NCI-H2107 treated with DMSO at 0.1 percent for 48 hours (cell line): ENCODE measurements around the gene LCE3C.
"Not testable (repeated sequence)": the region's sequence is repeated elsewhere in the genome, so short reads cannot be mapped to it uniquely, and the experiment has no call there.

Source experiments
- DNase-seq: peaks from one replicate; lab custom pipeline; 2025; ENCODE audit not compliant: unreplicated experiment; lab: John Stamatoyannopoulos, UW

Gene LCE3C, protein sequence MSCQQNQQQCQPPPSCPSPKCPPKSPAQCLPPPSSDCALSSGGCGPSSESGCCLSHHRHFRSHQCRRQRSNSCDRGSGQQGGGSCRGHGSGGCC

GRCh38 chr1:152599934-152600333, at the start of gene LCE3C:
TSS of gene LCE3C (plus strand) at chr1:152600234. CDS start at chr1:152600732, 498 bp downstream.
- no peak for DNase-seq

- DNase-seq: no peak
Observed at GRCh38 chr1:152565115-152565514, 34.9 kb upstream of the LCE3C start.

DNA sequence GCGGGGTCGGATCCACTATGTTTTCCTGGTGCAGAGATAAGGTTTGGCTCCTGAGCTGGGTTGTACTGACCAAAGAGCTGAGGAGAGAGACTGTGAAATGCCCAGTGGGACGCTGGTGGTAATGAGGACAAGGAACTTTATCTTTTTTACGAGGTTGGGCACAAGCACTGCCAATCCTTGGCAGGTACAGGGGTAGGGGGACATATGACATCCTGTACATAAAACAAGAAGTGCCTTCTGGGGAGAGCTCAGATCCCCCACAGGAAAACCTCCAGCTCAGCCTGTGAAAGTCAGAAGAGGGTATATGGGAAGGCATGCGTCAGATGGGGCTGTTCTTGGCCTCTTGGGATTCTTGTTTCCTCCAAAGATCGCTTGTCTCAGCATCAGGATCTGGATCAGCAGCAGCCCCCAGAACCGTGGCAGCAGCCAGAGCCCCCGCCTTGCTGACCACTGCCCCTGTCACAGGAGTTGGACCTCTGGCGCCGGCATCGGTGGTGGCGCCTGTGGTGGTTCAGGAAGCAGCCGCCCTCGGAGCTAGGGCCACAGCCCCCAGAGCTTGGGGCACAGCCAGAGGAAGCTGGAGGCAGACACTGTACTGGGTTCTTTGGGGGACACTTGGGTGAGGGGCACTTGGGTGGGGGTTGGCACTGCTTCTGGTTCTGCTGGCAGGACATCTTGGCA, 34.4 kb upstream of the LCE3C start:
- no peak for DNase-seq

- no peak for DNase-seq
Observed at GRCh38 chr1:152566681-152567080, 33.4 kb upstream of the LCE3C start, which contains the start of gene LCE3E. TSS of gene LCE3E (minus strand) at chr1:152566780. CDS start at chr1:152566208, 572 bp downstream.

- no peak for DNase-seq
Observed at GRCh38 chr1:152577168-152577567, 22.9 kb upstream of the LCE3C start.

- not testable (repeated sequence) for DNase-seq
Observed at GRCh38 chr1:152579526-152579925, 20.5 kb upstream of the LCE3C start.

- no peak for DNase-seq
Observed at GRCh38 chr1:152580433-152580832, 19.6 kb upstream of the LCE3C start, which contains the start of gene LCE3D. TSS of gene LCE3D (minus strand) at chr1:152580516. CDS start at chr1:152579936, 580 bp downstream.

GRCh38 chr1:152582647-152583046, 17.4 kb upstream of the LCE3C start:
- no peak for DNase-seq

GRCh38 chr1:152585586-152585985, 14.4 kb upstream of the LCE3C start:
- DNase-seq: no peak

DNA sequence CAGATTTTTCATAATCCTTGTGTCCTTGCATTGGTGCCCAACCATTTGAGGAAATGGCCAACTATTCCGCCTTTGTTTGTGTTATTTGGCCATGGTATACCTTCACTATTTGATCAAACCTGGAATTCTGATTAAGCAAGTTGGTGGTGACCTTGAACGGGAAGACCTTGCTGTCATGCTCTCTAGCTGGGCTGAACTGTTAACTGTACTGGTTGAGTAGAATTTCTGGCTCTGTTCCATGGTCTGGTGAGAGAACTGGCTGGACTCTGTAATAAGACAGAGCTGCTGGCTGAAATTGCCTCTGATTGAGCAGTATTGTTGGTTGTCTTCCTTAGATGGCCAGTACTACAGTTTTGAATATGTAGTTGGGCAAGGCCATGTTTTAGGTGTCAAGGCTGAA, 3.0 kb upstream of the LCE3C start:
- no peak for DNase-seq

DNA sequence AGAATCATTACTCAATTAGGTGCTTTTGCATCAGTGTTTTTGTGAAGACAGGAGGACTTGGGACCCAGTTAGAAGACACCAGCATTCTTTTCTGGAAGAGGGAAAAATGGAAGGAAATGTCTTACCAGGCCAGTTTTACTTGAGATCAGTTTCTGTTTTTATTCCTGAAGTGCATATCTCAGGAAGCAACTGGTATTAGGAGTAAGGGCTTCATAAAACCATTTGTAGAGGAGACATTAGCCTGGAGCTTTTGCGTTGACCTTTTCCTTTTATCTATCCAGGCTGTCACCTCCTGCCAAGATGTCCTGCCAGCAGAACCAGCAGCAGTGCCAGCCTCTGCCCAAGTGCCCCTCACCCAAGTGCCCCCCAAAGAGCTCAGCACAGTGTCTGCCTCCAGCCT, 13.5 kb downstream of the LCE3C start, which contains the start of gene LCE3B:
LCE3B (plus strand) TSS at position 301 of the 400 bp plus-strand sequence; CDS start at position 301, 0 bp downstream.
- no peak for DNase-seq

GRCh38 chr1:152621993-152622392, 22.0 kb downstream of the LCE3C start:
- no peak for DNase-seq

GRCh38 chr1:152622803-152623202, 22.8 kb downstream of the LCE3C start, which contains the start of gene LCE3A:
TSS of gene LCE3A (minus strand) at chr1:152623103. CDS start at chr1:152623103, 0 bp downstream.
- no peak for DNase-seq

- no peak for DNase-seq
Observed at GRCh38 chr1:152623203-152623844, 23.3 kb downstream of the LCE3C start.

- DNase-seq: no peak
Observed at GRCh38 chr1:152626744-152627143, 26.7 kb downstream of the LCE3C start.

GRCh38 chr1:152630596-152630995, 30.6 kb downstream of the LCE3C start:
- DNase-seq: no peak

DNA sequence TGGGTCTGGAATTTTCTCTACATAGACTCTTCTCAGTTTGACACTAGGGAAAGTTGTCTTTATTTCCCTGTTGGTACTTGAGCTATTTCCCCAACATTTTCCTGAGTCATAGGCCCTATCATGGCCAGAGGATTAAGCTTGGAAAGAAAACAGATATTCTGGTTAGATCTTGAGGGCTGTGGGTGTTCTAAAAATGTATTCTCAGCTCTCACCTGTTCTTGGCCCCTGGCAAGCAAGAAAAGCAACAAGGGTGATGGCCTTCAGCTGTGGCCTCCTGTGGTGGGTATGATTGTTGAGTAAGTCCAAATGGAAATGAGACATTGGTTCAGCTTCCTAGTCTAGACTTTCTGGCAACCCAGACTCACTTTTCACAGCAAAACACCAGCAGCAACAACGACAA, 40.3 kb downstream of the LCE3C start:
- DNase-seq: no peak

GRCh38 chr1:152643945-152644344, 43.9 kb downstream of the LCE3C start:
- DNase-seq: no peak

DNA sequence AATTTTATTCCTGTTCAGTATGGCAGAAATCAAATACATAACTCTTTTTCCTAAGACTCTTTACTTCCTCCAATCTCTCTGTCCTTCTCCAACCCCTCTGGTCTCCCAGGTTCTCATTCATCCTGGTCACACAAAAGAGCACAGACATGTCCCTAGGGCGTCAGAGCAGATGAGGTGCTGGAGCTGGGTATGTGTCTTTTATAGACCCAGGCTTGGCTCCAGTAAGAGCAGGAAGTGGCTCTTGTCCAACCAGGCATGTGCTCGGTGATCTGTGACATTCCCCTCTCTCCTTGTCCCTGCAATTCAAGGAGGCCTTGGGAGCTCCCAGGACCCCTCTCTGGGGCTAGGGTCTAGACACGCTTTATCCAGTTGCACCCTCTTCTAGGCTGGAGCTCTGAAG, 45.1 kb downstream of the LCE3C start:
- no peak for DNase-seq

- DNase-seq: no peak
Observed at GRCh38 chr1:152646656-152647055, 46.6 kb downstream of the LCE3C start.
